Esophagus squamous epithelium (tissue), 4 donors: ENCODE data around the gene RCAN1.

Experiments used
- POLR2A ChIP-seq, 4 donors: fragments of 450-650 bp; IDR thresholded peaks; one replicate each; pipeline ENCODE4 v1.6.1; 2017; ENCODE audit warnings: antibody characterized with exemption in 4 of 4, mild to moderate bottlenecking in 4 of 4, moderate library complexity in 3 of 4
- TF ChIP-seq, protein P1 (sequence below), 6 experiments: fragments of 450-650 bp in 4 of 6; fragments of 200-600 bp in 2 of 6; sonication (generic) in 2 of 6; IDR thresholded peaks; one replicate each; pipeline ENCODE4 v1.5.1; 2016 to 2019; ENCODE audit warnings: antibody characterized with exemption in 6 of 6, mild to moderate bottlenecking in 4 of 6, moderate library complexity in 4 of 6

DNA sequence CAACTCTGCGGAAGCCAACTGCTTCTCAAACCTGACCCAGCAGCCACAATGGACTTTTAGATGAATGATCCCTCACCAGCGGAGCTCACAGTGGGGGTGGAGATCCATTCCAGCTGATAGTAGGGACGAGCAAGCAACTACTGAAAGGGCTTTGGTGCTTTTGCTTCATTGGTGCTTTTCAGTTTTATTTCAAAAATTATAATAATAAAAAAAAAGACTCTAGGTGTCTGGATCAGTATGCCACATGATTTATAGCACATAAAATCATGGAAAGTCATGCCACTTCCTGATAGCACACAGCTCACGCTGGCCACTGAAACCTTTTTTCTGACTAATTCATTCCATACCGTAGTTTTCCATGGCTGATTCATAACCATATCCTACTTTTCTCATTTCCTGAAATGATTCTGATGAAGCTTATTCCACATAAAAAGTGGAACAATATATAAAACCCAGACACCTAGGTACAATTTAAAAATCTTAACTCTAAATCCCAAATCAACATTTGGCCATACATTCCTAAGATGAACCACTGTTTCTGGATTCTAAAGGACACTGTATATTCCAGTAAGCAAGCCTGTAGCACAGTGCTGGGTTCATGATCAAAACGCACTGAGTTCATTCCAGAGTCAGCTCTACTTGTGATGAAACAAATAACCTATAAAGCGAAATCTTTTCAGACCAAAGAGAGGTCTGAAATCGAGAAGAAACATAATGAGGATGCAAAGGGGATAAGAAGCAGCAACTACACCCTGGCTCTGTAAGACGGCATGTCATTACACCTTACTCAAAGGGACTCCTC is 61.6 kb downstream of the RCAN1 start:
- TF ChIP-seq, protein P1, sequence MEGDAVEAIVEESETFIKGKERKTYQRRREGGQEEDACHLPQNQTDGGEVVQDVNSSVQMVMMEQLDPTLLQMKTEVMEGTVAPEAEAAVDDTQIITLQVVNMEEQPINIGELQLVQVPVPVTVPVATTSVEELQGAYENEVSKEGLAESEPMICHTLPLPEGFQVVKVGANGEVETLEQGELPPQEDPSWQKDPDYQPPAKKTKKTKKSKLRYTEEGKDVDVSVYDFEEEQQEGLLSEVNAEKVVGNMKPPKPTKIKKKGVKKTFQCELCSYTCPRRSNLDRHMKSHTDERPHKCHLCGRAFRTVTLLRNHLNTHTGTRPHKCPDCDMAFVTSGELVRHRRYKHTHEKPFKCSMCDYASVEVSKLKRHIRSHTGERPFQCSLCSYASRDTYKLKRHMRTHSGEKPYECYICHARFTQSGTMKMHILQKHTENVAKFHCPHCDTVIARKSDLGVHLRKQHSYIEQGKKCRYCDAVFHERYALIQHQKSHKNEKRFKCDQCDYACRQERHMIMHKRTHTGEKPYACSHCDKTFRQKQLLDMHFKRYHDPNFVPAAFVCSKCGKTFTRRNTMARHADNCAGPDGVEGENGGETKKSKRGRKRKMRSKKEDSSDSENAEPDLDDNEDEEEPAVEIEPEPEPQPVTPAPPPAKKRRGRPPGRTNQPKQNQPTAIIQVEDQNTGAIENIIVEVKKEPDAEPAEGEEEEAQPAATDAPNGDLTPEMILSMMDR (IDR thresholded peaks at IDR 0.05): no peak
- no peak for TF ChIP-seq POLR2A (IDR thresholded peaks at IDR 0.05)
